NCI-H2107 treated with DMSO at 0.1 percent for 48 hours (cell line): ENCODE measurements around the gene FAM114A1.
A peak's percentile ranks its signal among the peaks of the same experiment; 100 is the strongest.
"Not testable (repeated sequence)": the region's sequence is repeated elsewhere in the genome, so short reads cannot be mapped to it uniquely, and the experiment has no call there.

ENCODE experiments used
- DNase-seq: peaks from one replicate; lab custom pipeline; 2025; ENCODE audit not compliant: unreplicated experiment; lab: John Stamatoyannopoulos, UW

The FAM114A1 gene

GRCh38 chr4:38902695-38903094, 35.1 kb downstream of the FAM114A1 start:
- peak; percentile 9 for DNase-seq

GRCh38 chr4:38904090-38904666, 36.6 kb downstream of the FAM114A1 start:
- no peak for DNase-seq

GRCh38 chr4:38904682-38905081, 37.1 kb downstream of the FAM114A1 start:
- no peak for DNase-seq

- DNase-seq, result no peak
Measured at GRCh38 chr4:38905652-38906385, 38.2 kb downstream of the FAM114A1 start.

- no peak for DNase-seq
Measured at GRCh38 chr4:38907696-38908270, 40.2 kb downstream of the FAM114A1 start.

GRCh38 chr4:38909015-38909414, 41.4 kb downstream of the FAM114A1 start:
- no peak for DNase-seq

- DNase-seq, result no peak
Measured at GRCh38 chr4:38911257-38911656, 43.7 kb downstream of the FAM114A1 start.

GRCh38 chr4:38914854-38915253, 47.2 kb downstream of the FAM114A1 start:
- DNase-seq, result no peak

- not testable (repeated sequence) for DNase-seq
Measured at GRCh38 chr4:38916267-38916666, 48.7 kb downstream of the FAM114A1 start.

- no peak for DNase-seq
Measured at GRCh38 chr4:38917481-38918025, 49.9 kb downstream of the FAM114A1 start.

- no peak for DNase-seq
Measured at GRCh38 chr4:38919494-38919893, 51.9 kb downstream of the FAM114A1 start.

- DNase-seq, result no peak
Measured at GRCh38 chr4:38920186-38920585, 52.6 kb downstream of the FAM114A1 start.

GRCh38 chr4:38920677-38921076, 53.1 kb downstream of the FAM114A1 start:
- DNase-seq, result no peak

GRCh38 chr4:38921151-38921550, 53.5 kb downstream of the FAM114A1 start:
- no peak for DNase-seq

- DNase-seq, result no peak
Measured at GRCh38 chr4:38923746-38924145, 56.1 kb downstream of the FAM114A1 start.

GRCh38 chr4:38924353-38924752, 56.7 kb downstream of the FAM114A1 start:
- DNase-seq, result no peak

- DNase-seq, result no peak
Measured at GRCh38 chr4:38925492-38926413, 58.1 kb downstream of the FAM114A1 start.

- no peak for DNase-seq
Measured at GRCh38 chr4:38926896-38927295, 59.3 kb downstream of the FAM114A1 start.

- DNase-seq, result no peak
Measured at GRCh38 chr4:38928568-38928967, 61.0 kb downstream of the FAM114A1 start.

- DNase-seq, result no peak
Measured at GRCh38 chr4:38928974-38929373, 61.4 kb downstream of the FAM114A1 start.

- DNase-seq, result no peak
Measured at GRCh38 chr4:38930204-38930603, 62.6 kb downstream of the FAM114A1 start.
